Memory B cell (primary cell): ENCODE measurements around the gene AKAP6.

ENCODE experiments used
- ATAC-seq: fragments of 150-1000 bp; cut with Tn5 transposase; 2 replicates; pipeline ENCODE4 v1.10.0; 2021; ENCODE audit warnings: low read depth, mild to moderate bottlenecking, moderate library complexity
- DNase-seq, 2 donors: peaks; one replicate each; pipeline ENCODE4 v3.0.0; 2022; ENCODE audit warnings: low spot score in 2 of 2
- H3K27ac Mint-ChIP-seq: one replicate; pipeline ENCODE4 v1.8.0; 2022; ENCODE audit warnings: mild to moderate bottlenecking, moderate library complexity, mixed read lengths
- H3K27me3 Mint-ChIP-seq: one replicate; pipeline ENCODE4 v1.8.0; 2022; ENCODE audit warnings: mixed read lengths
- H3K36me3 Mint-ChIP-seq: one replicate; pipeline ENCODE4 v1.8.0; 2022; ENCODE audit warnings: mild to moderate bottlenecking, mixed read lengths
- H3K4me1 Mint-ChIP-seq: one replicate; pipeline ENCODE4 v1.8.0; 2022; ENCODE audit warnings: mixed read lengths
- H3K4me3 Mint-ChIP-seq: one replicate; pipeline ENCODE4 v1.8.0; 2022; ENCODE audit warnings: mild to moderate bottlenecking, moderate library complexity, mixed read lengths
- H3K9me3 Mint-ChIP-seq: one replicate; pipeline ENCODE4 v1.8.0; 2022; ENCODE audit warnings: mixed read lengths

The AKAP6 gene

DNA sequence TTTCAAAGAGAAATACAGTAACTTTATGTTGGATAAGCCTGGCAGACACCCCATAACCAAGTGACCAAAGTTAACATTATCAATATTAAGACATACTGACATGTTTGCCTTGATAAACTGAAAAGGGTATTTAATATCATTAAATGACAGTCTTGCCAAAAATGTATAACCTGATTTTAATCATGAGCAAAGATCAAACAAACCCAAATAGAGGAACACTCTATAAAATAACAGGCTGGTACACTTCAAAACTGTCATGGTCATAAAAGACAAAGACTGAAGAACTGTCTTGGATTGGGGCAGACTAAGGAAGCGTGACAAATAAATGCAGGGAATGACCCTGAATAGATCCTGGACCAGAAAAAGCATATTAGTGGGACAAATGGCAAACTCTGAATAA is 64.0 kb downstream of the AKAP6 start:
- Mint-ChIP-seq H3K9me3 (peaks cover 11% of the 10 kb centered on the region), H3K4me1 (no peaks in the 10 kb centered on the region), H3K27me3 (peaks cover 5% of the 10 kb centered on the region), H3K27ac (no peak overlapping the region), H3K4me3 (no peak overlapping the region), H3K36me3 (peaks cover 5% of the 10 kb centered on the region)
- DNase-seq (no peak), ATAC-seq (no peak)

DNA sequence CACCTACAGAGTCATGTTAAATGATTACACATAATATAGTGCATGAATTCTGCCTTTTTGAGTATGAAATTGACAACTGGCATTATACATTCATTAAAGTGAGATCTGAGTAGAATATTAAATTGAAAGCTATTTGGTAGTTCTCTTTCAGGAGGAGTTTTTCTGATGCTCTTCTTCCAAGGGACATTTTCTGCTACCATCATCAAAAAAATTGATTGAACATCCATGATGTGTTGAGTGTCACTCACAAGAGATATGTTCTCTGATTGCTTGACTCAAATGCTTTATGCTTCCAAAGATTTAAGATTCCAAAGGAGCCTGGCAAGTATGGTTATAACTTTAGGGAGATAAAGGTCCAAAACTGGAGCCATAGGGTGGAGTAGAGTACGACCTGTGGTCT is 64.9 kb downstream of the AKAP6 start:
- Mint-ChIP-seq H3K27ac (no peak overlapping the region), H3K36me3 (peaks cover 5% of the 10 kb centered on the region), H3K9me3 (peaks cover 5% of the 10 kb centered on the region), H3K27me3 (peaks cover under 1% of the 10 kb centered on the region), H3K4me3 (no peak overlapping the region), H3K4me1 (no peaks in the 10 kb centered on the region)
- ATAC-seq: no peak
- DNase-seq: no peak

DNA sequence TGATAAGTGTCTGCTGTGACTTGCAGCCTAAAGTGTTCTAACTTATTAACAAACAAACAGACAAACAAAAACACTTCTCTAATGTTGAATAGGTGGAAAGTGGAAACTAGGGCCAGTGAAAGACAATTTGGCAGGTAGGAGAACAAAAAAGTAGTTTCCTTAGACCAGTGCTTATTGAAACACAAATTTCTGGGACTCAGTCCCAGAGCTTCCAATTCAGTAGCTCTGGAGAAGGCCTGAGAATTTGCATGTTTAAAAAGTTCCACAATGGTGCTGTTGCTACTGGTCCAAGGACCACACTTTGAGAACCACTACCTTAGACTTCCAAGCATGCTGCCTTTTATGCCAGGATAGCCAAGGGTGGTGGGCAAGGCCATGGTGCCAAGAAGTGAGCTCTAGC is 67.8 kb downstream of the AKAP6 start:
- H3K36me3 Mint-ChIP-seq: no peaks in the 10 kb centered on the region
- no peaks in the 10 kb centered on the region for H3K9me3 Mint-ChIP-seq
- DNase-seq (no peak), ATAC-seq (no peak)
- H3K4me3 Mint-ChIP-seq: no peak overlapping the region
- H3K4me1 Mint-ChIP-seq: peaks cover 2% of the 10 kb centered on the region
- H3K27ac Mint-ChIP-seq: no peak overlapping the region
- no peaks in the 10 kb centered on the region for H3K27me3 Mint-ChIP-seq

DNA sequence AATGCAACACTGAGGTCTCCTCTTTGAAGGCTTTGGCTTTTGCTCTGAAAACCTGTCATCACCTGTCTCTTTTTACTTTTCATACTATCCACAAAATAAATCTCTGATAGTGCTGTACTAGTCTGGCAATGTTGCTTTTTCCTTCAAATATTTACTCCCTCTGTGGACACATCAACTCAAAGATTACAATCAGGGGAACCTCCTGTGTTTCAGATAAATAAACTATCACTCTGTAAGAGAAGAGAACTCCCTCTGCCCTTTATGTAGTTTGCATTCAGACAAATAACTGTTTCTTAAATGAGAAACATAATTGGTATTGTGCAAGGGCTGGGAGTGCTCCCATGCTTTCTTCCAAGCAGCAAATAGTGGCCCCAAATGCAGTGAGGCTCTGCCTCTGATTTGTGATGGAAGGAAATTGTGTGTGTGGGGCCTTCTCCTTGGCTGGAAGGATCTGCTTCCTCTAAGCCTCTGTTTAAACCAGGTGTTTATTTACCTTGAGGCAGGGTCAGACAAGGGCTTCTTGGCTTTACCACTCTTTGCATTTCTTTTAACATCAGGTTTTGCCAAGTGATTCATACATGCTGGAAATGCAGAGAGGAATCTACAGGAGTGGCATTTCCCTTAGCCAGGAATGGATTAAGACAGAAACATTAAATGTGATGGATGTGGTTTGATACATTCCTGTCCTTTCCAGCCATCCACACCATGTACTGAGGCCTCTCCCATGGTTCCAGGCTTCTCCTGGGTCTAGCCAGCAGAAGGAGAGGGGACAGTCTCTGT is 69.0 kb downstream of the AKAP6 start:
- Mint-ChIP-seq H3K36me3 (no peaks in the 10 kb centered on the region), H3K4me3 (no peak overlapping the region), H3K4me1 (peaks cover 2% of the 10 kb centered on the region), H3K27ac (no peak overlapping the region), H3K9me3 (no peaks in the 10 kb centered on the region), H3K27me3 (no peaks in the 10 kb centered on the region)
- DNase-seq: no peak
- ATAC-seq: no peak

DNA sequence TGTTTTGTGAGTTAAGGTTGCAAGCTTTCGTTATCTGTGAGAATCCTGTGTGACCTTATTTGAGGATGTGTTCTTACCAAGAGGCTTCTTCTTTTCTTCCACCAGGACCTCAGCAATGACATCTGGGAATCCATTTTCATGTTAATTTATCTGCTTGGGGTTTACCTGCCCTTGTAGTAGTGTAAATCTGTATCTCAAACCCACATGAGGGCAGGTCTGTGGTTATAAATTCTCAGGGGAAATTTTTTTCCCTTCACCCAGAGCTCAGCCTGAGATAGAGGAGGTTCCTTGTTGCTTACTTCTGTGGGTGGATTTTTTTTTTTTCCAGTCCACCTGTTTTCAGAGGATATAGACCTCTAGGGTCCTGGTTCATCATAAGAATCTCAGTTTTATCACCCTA is 70.8 kb downstream of the AKAP6 start:
- no peak for DNase-seq
- no peaks in the 10 kb centered on the region for H3K9me3 Mint-ChIP-seq
- peaks cover 2% of the 10 kb centered on the region for H3K4me1 Mint-ChIP-seq
- no peaks in the 10 kb centered on the region for H3K36me3 Mint-ChIP-seq
- ATAC-seq: no peak
- no peaks in the 10 kb centered on the region for H3K27me3 Mint-ChIP-seq
- no peak overlapping the region for H3K4me3 Mint-ChIP-seq
- no peak overlapping the region for H3K27ac Mint-ChIP-seq

DNA sequence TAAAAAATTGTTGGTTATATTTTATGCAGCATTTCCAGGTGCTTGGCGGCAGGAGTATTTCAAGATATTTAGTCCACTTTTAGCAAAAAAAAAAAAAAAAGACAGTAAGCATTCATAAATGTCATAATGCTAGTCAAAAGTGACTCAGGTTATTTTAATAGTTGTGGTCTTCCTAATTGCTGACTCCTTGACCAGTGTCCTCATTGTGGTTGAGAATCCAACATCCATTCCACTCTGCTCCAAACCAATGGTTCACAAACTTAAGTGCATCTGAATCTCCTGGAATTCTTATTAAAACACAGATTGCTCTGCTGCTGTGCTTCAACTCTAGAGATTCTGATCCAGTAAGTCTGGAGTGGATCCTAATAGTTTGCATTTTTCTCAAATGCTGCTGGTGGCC is 71.4 kb downstream of the AKAP6 start:
- Mint-ChIP-seq H3K4me1 (peaks cover 2% of the 10 kb centered on the region), H3K27ac (no peak overlapping the region), H3K36me3 (no peaks in the 10 kb centered on the region), H3K9me3 (no peaks in the 10 kb centered on the region), H3K4me3 (no peak overlapping the region), H3K27me3 (no peaks in the 10 kb centered on the region)
- no peak for ATAC-seq
- DNase-seq: no peak

DNA sequence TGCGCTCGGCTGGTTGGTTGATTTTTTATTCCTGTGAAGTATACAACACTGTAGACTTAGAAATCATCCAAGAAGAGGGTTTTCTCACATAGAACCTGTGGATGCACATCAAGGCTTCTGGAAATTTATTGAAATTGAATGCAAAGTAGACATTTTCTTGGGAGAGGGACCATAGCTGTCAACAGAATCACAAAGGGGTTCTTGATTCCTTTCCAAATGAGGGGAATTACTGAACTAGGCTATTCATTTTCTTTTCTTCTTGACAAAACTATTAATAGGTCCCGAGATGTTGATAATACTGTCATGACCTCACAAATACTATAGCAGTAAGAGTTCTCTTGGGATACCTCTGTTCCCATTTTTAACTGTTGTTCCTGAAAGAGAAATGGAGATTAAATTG is 73.9 kb downstream of the AKAP6 start:
- H3K27me3 Mint-ChIP-seq: peaks cover 5% of the 10 kb centered on the region
- H3K4me3 Mint-ChIP-seq: no peak overlapping the region
- DNase-seq (no peak), ATAC-seq (no peak)
- H3K4me1 Mint-ChIP-seq: peaks cover 2% of the 10 kb centered on the region
- H3K27ac Mint-ChIP-seq: no peak overlapping the region
- no peaks in the 10 kb centered on the region for H3K36me3 Mint-ChIP-seq
- no peaks in the 10 kb centered on the region for H3K9me3 Mint-ChIP-seq

DNA sequence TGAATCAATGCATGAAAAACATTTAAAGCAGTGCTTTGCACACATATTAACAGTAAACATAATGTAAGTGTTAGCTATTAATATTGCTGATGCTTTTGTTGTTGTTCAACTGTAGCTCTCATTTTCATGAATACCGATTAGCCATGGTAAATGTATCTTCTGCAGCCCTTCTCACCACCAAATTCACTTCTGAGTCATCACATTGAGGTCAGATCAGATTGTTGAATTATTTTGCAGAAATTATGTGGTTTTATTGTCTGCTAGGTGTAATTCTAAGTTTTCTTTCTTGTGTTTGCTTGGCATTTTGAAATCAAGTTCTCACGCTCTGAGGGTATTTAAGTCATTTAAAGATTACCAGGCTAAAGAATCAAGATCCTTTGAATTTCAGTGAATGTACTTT is 74.6 kb downstream of the AKAP6 start:
- H3K9me3 Mint-ChIP-seq: no peaks in the 10 kb centered on the region
- H3K36me3 Mint-ChIP-seq: no peaks in the 10 kb centered on the region
- no peak for DNase-seq
- H3K4me1 Mint-ChIP-seq: peaks cover 2% of the 10 kb centered on the region
- H3K27me3 Mint-ChIP-seq: peaks cover 5% of the 10 kb centered on the region
- no peak for ATAC-seq
- no peak overlapping the region for H3K4me3 Mint-ChIP-seq
- no peak overlapping the region for H3K27ac Mint-ChIP-seq

DNA sequence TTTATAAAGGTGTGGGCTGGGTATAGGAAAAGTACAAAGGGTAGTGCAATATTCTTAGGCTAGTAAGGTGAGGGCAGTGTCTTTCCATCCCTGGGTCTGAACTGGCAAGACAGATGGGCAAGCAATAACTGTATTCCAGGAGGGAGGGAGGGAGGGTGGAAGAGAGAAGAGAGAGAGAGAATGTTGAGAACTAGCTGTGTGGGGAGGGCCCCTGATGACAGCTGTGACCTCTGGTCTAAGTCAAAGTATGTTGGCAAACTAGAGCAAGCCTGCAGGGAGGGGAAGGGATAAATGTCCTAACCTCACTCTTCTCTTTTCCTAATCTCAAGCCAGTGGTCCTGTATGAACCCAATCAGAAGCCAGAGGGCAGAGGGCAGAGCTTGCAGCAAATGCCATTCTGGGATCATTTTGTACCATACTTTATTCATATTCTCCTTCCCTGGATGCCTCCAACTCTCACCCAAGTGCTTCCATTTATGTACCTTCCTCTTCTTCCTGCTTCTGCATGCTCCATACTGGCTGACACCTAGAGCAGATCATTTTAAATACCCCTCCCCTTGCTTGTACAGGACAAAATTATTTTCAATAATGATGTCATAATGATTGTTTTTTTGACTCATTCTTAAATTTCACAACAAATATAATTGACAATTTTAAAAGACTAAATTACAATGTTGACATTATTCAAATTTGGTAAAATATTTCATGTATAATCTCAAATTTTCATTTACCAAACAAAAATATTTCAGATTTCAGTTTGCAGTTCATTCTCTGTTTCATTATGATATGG is 75.9 kb downstream of the AKAP6 start:
- Mint-ChIP-seq H3K27ac (no peak overlapping the region), H3K4me3 (no peak overlapping the region), H3K36me3 (no peaks in the 10 kb centered on the region)

DNA sequence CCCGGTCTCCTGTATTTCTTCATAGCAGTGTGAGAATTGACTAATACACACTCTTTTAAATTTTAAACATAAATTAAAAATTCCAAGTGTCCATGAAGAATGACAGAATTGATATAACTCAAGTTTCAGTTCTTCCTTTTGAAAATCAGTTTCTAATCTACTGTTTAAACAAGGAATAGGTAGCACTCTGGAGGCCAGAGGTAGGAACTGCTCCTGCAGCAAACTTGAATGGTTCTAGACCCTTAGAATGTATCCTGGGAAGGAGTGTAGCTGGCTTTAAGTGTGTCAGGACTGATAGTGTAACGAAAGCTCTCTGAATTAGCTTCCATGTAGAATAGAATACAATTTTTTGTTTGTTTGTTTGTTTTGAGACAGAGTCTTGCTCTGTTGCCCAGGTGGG is 76.8 kb downstream of the AKAP6 start:
- H3K4me1 Mint-ChIP-seq: no peaks in the 10 kb centered on the region
- H3K36me3 Mint-ChIP-seq: no peaks in the 10 kb centered on the region
- H3K4me3 Mint-ChIP-seq: no peak overlapping the region
- ATAC-seq (no peak), DNase-seq (no peak)
- no peaks in the 10 kb centered on the region for H3K9me3 Mint-ChIP-seq
- peaks cover 5% of the 10 kb centered on the region for H3K27me3 Mint-ChIP-seq
- no peak overlapping the region for H3K27ac Mint-ChIP-seq

More for the DNA sequence above, 75.9 kb downstream of the AKAP6 start:
- ATAC-seq (no peak), DNase-seq (no peak)
- peaks cover 5% of the 10 kb centered on the region for H3K27me3 Mint-ChIP-seq
- no peaks in the 10 kb centered on the region for H3K9me3 Mint-ChIP-seq
- no peaks in the 10 kb centered on the region for H3K4me1 Mint-ChIP-seq

DNA sequence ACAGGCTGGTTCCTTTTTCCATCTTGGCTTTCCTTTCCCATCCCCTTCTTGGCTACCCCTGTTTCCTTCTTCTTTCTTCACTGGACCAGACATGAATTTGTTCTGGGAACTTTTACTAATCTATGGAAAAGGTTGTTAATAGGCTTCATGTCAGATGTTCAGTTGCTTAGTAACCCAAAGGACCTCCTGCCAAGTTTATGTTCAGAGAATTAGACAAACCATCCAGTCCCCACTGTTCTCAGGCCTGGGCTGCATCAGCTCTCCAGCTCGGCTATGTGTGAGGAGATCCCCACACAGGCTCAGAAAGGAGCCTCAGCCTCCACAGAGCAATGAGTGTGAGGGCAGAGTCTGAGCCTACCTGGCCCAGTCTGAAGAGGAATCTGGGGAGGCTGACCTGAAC is 78.0 kb downstream of the AKAP6 start:
- Mint-ChIP-seq H3K36me3 (no peaks in the 10 kb centered on the region), H3K9me3 (no peaks in the 10 kb centered on the region), H3K27ac (no peak overlapping the region), H3K4me1 (no peaks in the 10 kb centered on the region), H3K27me3 (peaks cover 5% of the 10 kb centered on the region), H3K4me3 (no peak overlapping the region)
- no peak for DNase-seq
- ATAC-seq: no peak

DNA sequence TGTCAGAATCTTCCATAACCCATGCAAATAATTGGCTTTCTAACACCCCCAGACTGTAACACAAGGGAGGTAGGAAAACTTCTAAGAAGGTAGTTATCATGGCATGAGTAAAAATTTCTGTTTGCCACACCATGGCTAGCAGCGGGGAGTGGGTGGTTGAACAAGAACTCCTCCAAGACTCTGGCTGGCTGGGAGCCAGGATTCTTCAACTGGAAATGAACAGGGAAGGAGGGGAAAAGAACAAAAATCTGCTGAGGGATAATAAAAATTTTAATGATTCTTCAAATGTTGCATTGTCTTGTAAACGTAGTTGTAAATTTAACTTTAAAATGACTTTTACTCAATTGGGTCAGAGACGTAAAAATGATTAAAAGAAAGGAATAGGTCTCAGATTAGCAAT is 78.9 kb downstream of the AKAP6 start:
- no peaks in the 10 kb centered on the region for H3K9me3 Mint-ChIP-seq
- ATAC-seq (no peak), DNase-seq (no peak)
- H3K27ac Mint-ChIP-seq: no peak overlapping the region
- no peak overlapping the region for H3K4me3 Mint-ChIP-seq
- peaks cover 5% of the 10 kb centered on the region for H3K27me3 Mint-ChIP-seq
- no peaks in the 10 kb centered on the region for H3K4me1 Mint-ChIP-seq
- no peaks in the 10 kb centered on the region for H3K36me3 Mint-ChIP-seq

DNA sequence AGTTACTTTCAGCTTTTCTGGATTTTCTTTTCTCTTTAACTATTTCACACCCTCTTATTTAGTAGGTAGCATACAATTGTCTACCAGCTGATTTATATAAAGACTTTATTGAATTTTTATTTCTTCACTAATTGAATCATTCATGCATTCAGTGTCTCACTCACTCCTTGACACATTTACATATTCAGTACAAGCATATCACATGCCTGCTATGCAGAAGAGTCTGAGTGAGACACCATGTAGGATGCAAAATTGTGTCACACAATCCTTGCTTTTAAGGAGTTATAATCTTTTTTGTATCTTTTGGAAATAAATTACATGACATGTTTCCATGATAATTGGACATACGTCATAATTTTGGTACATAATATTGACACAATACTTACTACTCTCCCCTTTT is 83.0 kb downstream of the AKAP6 start:
- no peaks in the 10 kb centered on the region for H3K4me1 Mint-ChIP-seq
- DNase-seq: no peak
- H3K9me3 Mint-ChIP-seq: no peaks in the 10 kb centered on the region
- no peak overlapping the region for H3K4me3 Mint-ChIP-seq
- peaks cover 2% of the 10 kb centered on the region for H3K27me3 Mint-ChIP-seq
- H3K27ac Mint-ChIP-seq: no peak overlapping the region
- H3K36me3 Mint-ChIP-seq: no peaks in the 10 kb centered on the region
- no peak for ATAC-seq

DNA sequence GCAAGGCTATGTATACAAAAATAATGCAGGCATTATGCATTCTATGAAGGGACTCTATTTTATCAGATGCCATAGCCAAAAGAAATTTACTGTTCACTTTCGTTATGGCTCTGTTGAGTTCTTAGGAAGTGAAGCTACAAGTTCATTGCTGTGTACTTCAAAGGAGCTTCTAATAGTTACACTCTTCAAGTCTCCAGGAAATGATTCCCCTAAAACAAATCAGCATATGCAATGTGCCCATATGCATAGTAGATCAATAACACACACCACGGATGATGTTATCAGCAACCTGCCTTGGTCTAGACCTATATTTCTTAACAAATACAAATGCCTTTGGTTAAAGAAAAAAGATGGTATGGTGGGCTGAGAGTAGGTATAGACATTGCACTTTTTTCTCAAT is 83.4 kb downstream of the AKAP6 start:
- peaks cover 2% of the 10 kb centered on the region for H3K27me3 Mint-ChIP-seq
- H3K36me3 Mint-ChIP-seq: no peaks in the 10 kb centered on the region
- H3K9me3 Mint-ChIP-seq: no peaks in the 10 kb centered on the region
- no peaks in the 10 kb centered on the region for H3K4me1 Mint-ChIP-seq
- no peak for ATAC-seq
- H3K27ac Mint-ChIP-seq: no peak overlapping the region
- H3K4me3 Mint-ChIP-seq: no peak overlapping the region
- no peak for DNase-seq
